HG03045 (cell line): ENCODE measurements around the gene ZCCHC14.
"Not testable (repeated sequence)": the region's sequence is repeated elsewhere in the genome, so short reads cannot be mapped to it uniquely, and the experiment has no call there.

Source experiments
- ATAC-seq: cut with Tn5 transposase; IDR thresholded peaks from one replicate; pipeline ENCODE4 v1.9.1; 2021; ENCODE audit warnings: mild to moderate bottlenecking, moderate library complexity; ENCODE audit not compliant: unreplicated experiment

ZCCHC14 gene

GRCh38 chr16:87366930-87367329, 125.9 kb downstream of the ZCCHC14 start:
- ATAC-seq: no peak

GRCh38 chr16:87366288-87366687, 126.5 kb downstream of the ZCCHC14 start:
- ATAC-seq: no peak

GRCh38 chr16:87365021-87365713, 127.7 kb downstream of the ZCCHC14 start:
- no peak for ATAC-seq

- no peak for ATAC-seq
Measured at GRCh38 chr16:87363771-87364455, 128.9 kb downstream of the ZCCHC14 start.

GRCh38 chr16:87362828-87363559, 129.8 kb downstream of the ZCCHC14 start:
- not testable (repeated sequence) for ATAC-seq

- no peak for ATAC-seq
Measured at GRCh38 chr16:87361916-87362619, 130.8 kb downstream of the ZCCHC14 start.

- no peak for ATAC-seq
Measured at GRCh38 chr16:87360862-87361610, 131.8 kb downstream of the ZCCHC14 start.

GRCh38 chr16:87359121-87359520, 133.7 kb downstream of the ZCCHC14 start:
- ATAC-seq: no peak

- ATAC-seq: no peak
Measured at GRCh38 chr16:87358696-87359095, 134.1 kb downstream of the ZCCHC14 start.

- ATAC-seq: no peak
Measured at GRCh38 chr16:87358250-87358649, 134.6 kb downstream of the ZCCHC14 start.

- ATAC-seq: no peak
Measured at GRCh38 chr16:87356491-87356853, 136.4 kb downstream of the ZCCHC14 start.
